CD14-positive monocyte (primary cell): ENCODE measurements around the gene MYO7A. TPM values are rescaled to one million over a fixed set of nuclear protein-coding genes. Genes with fewer than 3 reads are reported as not detected.

ENCODE experiments used
- DNase-seq, 3 donors: peaks; one replicate each; pipeline ENCODE4 v3.0.0-alpha.2; 2011 to 2022
- H2AFZ ChIP-seq: 2 replicates; pipeline ENCODE4 v1.6.0; 2012; ENCODE audit warnings: mild to moderate bottlenecking, low read depth, low read length, inconsistent platforms; ENCODE audit not compliant: insufficient read depth, poor library complexity, severe bottlenecking
- H3K27ac ChIP-seq, 2 donors: 1 replicate in 1 of 2; 2 replicates in 1 of 2; pipeline ENCODE4 v1.5.1; 2012 to 2013; ENCODE audit warnings: low read length in 2 of 2, control low read depth in 1 of 2, inconsistent platforms in 1 of 2, low read depth in 1 of 2, mild to moderate bottlenecking in 1 of 2
- H3K27me3 ChIP-seq, 2 donors: one replicate each; pipeline versions ENCODE4 v1.6.0 to v1.6.1; 2011 to 2013; ENCODE audit warnings: low read length in 2 of 2; ENCODE audit not compliant: control insufficient read depth in 2 of 2, insufficient read depth in 2 of 2
- H3K36me3 ChIP-seq, 2 donors: replicated peaks in 1 of 2; 1 replicate in 1 of 2; 2 replicates in 1 of 2; pipeline versions ENCODE4 v1.5.1 to v1.6.1; 2012 to 2013; ENCODE audit warnings: low read length in 2 of 2, control low read depth in 1 of 2, inconsistent platforms in 1 of 2, mild to moderate bottlenecking in 1 of 2; ENCODE audit not compliant: insufficient read depth in 2 of 2, control insufficient read depth in 1 of 2
- H3K4me1 ChIP-seq, 2 donors: 1 replicate in 1 of 2; 2 replicates in 1 of 2; pipeline versions ENCODE4 v1.5.1 to v1.6.1; 2012 to 2013; ENCODE audit warnings: low read length in 2 of 2, control low read depth in 1 of 2, inconsistent platforms in 1 of 2, mild to moderate bottlenecking in 1 of 2, moderate library complexity in 1 of 2; ENCODE audit not compliant: insufficient read depth in 2 of 2, control insufficient read depth in 1 of 2
- H3K4me2 ChIP-seq: replicated peaks from 2 replicates; pipeline ENCODE3; 2012; ENCODE audit warnings: low read length, moderate library complexity, mild to moderate bottlenecking; ENCODE audit not compliant: poor library complexity, severe bottlenecking; ENCODE audit errors: extremely low read depth
- H3K4me3 ChIP-seq, 3 experiments: fragments of 200-600 bp in 1 of 3; sonication (generic) in 1 of 3; replicated peaks in 1 of 3; 1 replicate in 2 of 3; 2 replicates in 1 of 3; pipeline ENCODE4 v1.5.1; 2011 to 2013; ENCODE audit warnings: low read length in 3 of 3, mild to moderate bottlenecking in 3 of 3, control low read depth in 2 of 3, low read depth in 2 of 3, inconsistent platforms in 1 of 3, moderate library complexity in 1 of 3
- H3K79me2 ChIP-seq: 2 replicates; pipeline ENCODE4 v1.6.0; 2012; ENCODE audit warnings: mild to moderate bottlenecking, control low read depth, inconsistent platforms, low read length, moderate library complexity; ENCODE audit not compliant: insufficient read depth
- H3K9ac ChIP-seq: 2 replicates; pipeline ENCODE4 v1.6.0; 2017; ENCODE audit warnings: low read length, mild to moderate bottlenecking; ENCODE audit not compliant: insufficient read depth, poor library complexity, severe bottlenecking
- H3K9me3 ChIP-seq, 2 donors: replicated peaks in 1 of 2; 1 replicate in 1 of 2; 2 replicates in 1 of 2; pipeline versions ENCODE4 v1.5.1 to v1.6.1; 2012 to 2013; ENCODE audit warnings: low read length in 2 of 2, control low read depth in 1 of 2; ENCODE audit not compliant: control insufficient read depth in 1 of 2, insufficient read depth in 1 of 2
- H4K20me1 ChIP-seq: 2 replicates; pipeline ENCODE4 v1.6.0; 2012; ENCODE audit warnings: mild to moderate bottlenecking, low read length, control low read depth, moderate library complexity; ENCODE audit not compliant: insufficient read depth
- H3K27ac Mint-ChIP-seq, 7 donors: one replicate each; pipeline ENCODE4 v1.8.0; 2020; ENCODE audit warnings: mild to moderate bottlenecking in 7 of 7, mixed read lengths in 7 of 7, moderate library complexity in 6 of 7, inconsistent platforms in 2 of 7
- H3K27me3 Mint-ChIP-seq, 3 donors: one replicate each; pipeline ENCODE4 v1.8.0; 2021 to 2022; ENCODE audit warnings: low read depth in 3 of 3, mild to moderate bottlenecking in 3 of 3, mixed read lengths in 3 of 3, moderate library complexity in 3 of 3, inconsistent platforms in 1 of 3
- H3K36me3 Mint-ChIP-seq, 2 donors: one replicate each; pipeline ENCODE4 v1.8.0; 2020; ENCODE audit warnings: mixed read lengths in 2 of 2, inconsistent platforms in 1 of 2, mild to moderate bottlenecking in 1 of 2
- H3K4me1 Mint-ChIP-seq: one replicate; pipeline ENCODE4 v1.8.0; 2020; ENCODE audit warnings: mild to moderate bottlenecking, mixed read lengths
- H3K4me3 Mint-ChIP-seq, 2 donors: one replicate each; pipeline ENCODE4 v1.8.0; 2020; ENCODE audit warnings: mild to moderate bottlenecking in 2 of 2, mixed read lengths in 2 of 2, moderate library complexity in 1 of 2
- H3K9me3 Mint-ChIP-seq, 7 donors: one replicate each; pipeline ENCODE4 v1.8.0; 2020 to 2022; ENCODE audit warnings: mixed read lengths in 7 of 7, mild to moderate bottlenecking in 6 of 7, moderate library complexity in 6 of 7, inconsistent platforms in 2 of 7
- CTCF ChIP-seq: fragments of 200-600 bp; IDR thresholded peaks from one replicate; pipeline ENCODE4 v1.8.0; 2022; ENCODE audit warnings: antibody characterized with exemption, mild to moderate bottlenecking
- WGBS: methylation state at CpG from one replicate; pipeline ENCODE4 v1.1.5; 2013; ENCODE audit warnings: missing lambda C conversion rate; ENCODE audit not compliant: insufficient coverage; 5-methylcytosine and 5-hydroxymethylcytosine counted together
- intact Hi-C, 2 donors: fragments of 100-400 bp; cut with micrococcal nuclease; formaldehyde crosslinking; loops; one replicate each; pipeline versions ENCODE4 v1.15.0 to v1.15.1; 2023
- polyA plus RNA-seq, 3 donors: library from polyadenylated mRNA; depleted of rRNA in 1 of 3; unstranded in 2 of 3; stranded (reverse) in 1 of 3; fragments of 300-500 nt in 2 of 3; fragments of >200 nt in 1 of 3; fragmentation: Illumina TruSeq in 2 of 3; gene quantifications; 1 replicate in 2 of 3; 2 replicates in 1 of 3; pipeline ENCODE4 v1.2.3, GENCODE V29; 2012 to 2021

The MYO7A gene
- polyA plus RNA-seq, 3 donors = 3.5 to 7.8 (median 3.6) TPM

GRCh38 chr11:77231800-77232199 lies 103.8 kb downstream of the MYO7A start:
- Histone ChIP-seq H3K4me2 (no peak overlapping the region), H3K9me3 (no peaks in the 10 kb centered on the region), H3K79me2 (no peaks in the 10 kb centered on the region), H3K27ac (no peak overlapping the region), H3K9ac (no peak overlapping the region), H4K20me1 (no peaks in the 10 kb centered on the region), H3K27me3 (no peaks in the 10 kb centered on the region), H3K36me3 (no peaks in the 10 kb centered on the region), H3K4me1 (no peaks in the 10 kb centered on the region), H3K4me3 (no peak overlapping the region), H2AFZ (no peak overlapping the region)
- TF ChIP-seq CTCF = no peak
- no peak overlapping the region for H3K4me3 Mint-ChIP-seq
- WGBS = 100% methylated on average over 1 of the region's 1 CpG
- H3K4me1 Mint-ChIP-seq = no peaks in the 10 kb centered on the region
- peaks cover 0 to 2% (median 0%) of the 10 kb centered on the region in 3 donors for H3K27me3 Mint-ChIP-seq
- intact Hi-C loops = no loop called here
- no peak overlapping the region for H3K27ac Mint-ChIP-seq
- H3K36me3 Mint-ChIP-seq = no peaks in the 10 kb centered on the region
- H3K9me3 Mint-ChIP-seq = peaks cover 0 to 1% (median 0%) of the 10 kb centered on the region in 7 donors
- DNase-seq = no peak

GRCh38 chr11:77232242-77232641 lies 104.2 kb downstream of the MYO7A start:
- no peaks in the 10 kb centered on the region for H3K79me2 ChIP-seq
- no peaks in the 10 kb centered on the region for H3K9me3 Mint-ChIP-seq
- no peak overlapping the region for H3K9ac ChIP-seq
- H3K4me2 ChIP-seq = no peak overlapping the region
- no peak overlapping the region for H3K27ac ChIP-seq
- WGBS = 83% methylated on average over 1 of the region's 4 CpGs
- H3K4me1 Mint-ChIP-seq = no peaks in the 10 kb centered on the region
- H4K20me1 ChIP-seq = no peaks in the 10 kb centered on the region
- H3K36me3 Mint-ChIP-seq = no peaks in the 10 kb centered on the region
- H3K9me3 ChIP-seq = no peaks in the 10 kb centered on the region
- DNase-seq = no peak
- no peaks in the 10 kb centered on the region for H3K4me1 ChIP-seq
- peaks cover 0 to 2% (median 2%) of the 10 kb centered on the region in 3 donors for H3K27me3 Mint-ChIP-seq
- no peak overlapping the region for H2AFZ ChIP-seq
- no peak overlapping the region for H3K27ac Mint-ChIP-seq
- H3K4me3 Mint-ChIP-seq = no peak overlapping the region
- no peaks in the 10 kb centered on the region for H3K27me3 ChIP-seq
- no peak overlapping the region for H3K4me3 ChIP-seq
- no peak for TF ChIP-seq CTCF
- intact Hi-C loops = no loop called here
- no peaks in the 10 kb centered on the region for H3K36me3 ChIP-seq
